Endothelial cell of umbilical vein (primary cell): Measurements from ENCODE around the gene MMP26. TPM values are rescaled to one million over a fixed set of nuclear protein-coding genes. Genes with fewer than 3 reads are reported as not detected.

Source experiments
- BruUV-seq: library from RNA; stranded (reverse); fragments of 400-500 nt; replicated peaks from 2 replicates; lab custom pipeline; 2021; lab: Mats Ljungman, UMichigan
- CTCF ChIA-PET: fragments of 300-600, 350-600 bp; sonication (Branson Sonifier 250); formaldehyde crosslinking; loops from one replicate; lab custom pipeline; 2021; ENCODE audit warnings: antibody characterized with exemption, inconsistent platforms; lab: Charles Lee
- POLR2A ChIA-PET: fragments of 300-600, 350-600 bp; sonication (Branson Sonifier 250); formaldehyde crosslinking; loops from one replicate; lab custom pipeline; 2021; ENCODE audit warnings: antibody characterized with exemption, inconsistent platforms; lab: Charles Lee
- DNase-seq: peaks from one replicate; pipeline ENCODE4 v3.0.0-alpha.2; 2011; ENCODE audit warnings: low read depth, low spot score
- FAIRE-seq: peaks from 2 replicates; lab custom pipeline; 2011; peaks lifted over from hg19 to GRCh38; lab: Jason Lieb, UNC
- H2AFZ ChIP-seq: 2 replicates; pipeline ENCODE4 v1.6.0; 2012; ENCODE audit warnings: low read depth, low read length, control low read depth, inconsistent platforms
- H3K27ac ChIP-seq: 2 replicates; pipeline ENCODE4 v1.5.1; 2011; ENCODE audit warnings: low read depth, mild to moderate bottlenecking, control low read depth, low read length, moderate library complexity; ENCODE audit not compliant: insufficient read depth
- H3K27me3 ChIP-seq, 2 experiments: 2 replicates each; pipeline versions ENCODE4 v1.6.0 to v1.6.1; 2011; ENCODE audit warnings: low read length in 2 of 2, mixed read lengths in 1 of 2; ENCODE audit not compliant: control insufficient read depth in 2 of 2, insufficient read depth in 2 of 2
- H3K36me3 ChIP-seq, 2 experiments: 2 replicates in 1 of 2; 3 replicates in 1 of 2; pipeline ENCODE4 v1.5.1; 2011; ENCODE audit warnings: low read length in 2 of 2, mild to moderate bottlenecking in 1 of 2, moderate library complexity in 1 of 2; ENCODE audit not compliant: control insufficient read depth in 2 of 2, insufficient read depth in 2 of 2; ENCODE audit errors: extremely low read depth in 1 of 2
- H3K4me1 ChIP-seq: 3 replicates; pipeline ENCODE4 v1.5.1; 2011; ENCODE audit warnings: mild to moderate bottlenecking, low read length; ENCODE audit not compliant: control insufficient read depth, insufficient read depth; ENCODE audit errors: extremely low read depth
- H3K4me2 ChIP-seq: 2 replicates; pipeline ENCODE4 v1.6.1; 2011; ENCODE audit warnings: low read length, control low read depth, mixed read lengths; ENCODE audit not compliant: insufficient read depth
- H3K4me3 ChIP-seq, 3 experiments: fragments of 200-600 bp in 1 of 3; sonication (generic), shearing (Covaris generic) in 1 of 3; replicated peaks in 1 of 3; 2 replicates each; pipeline ENCODE4 v1.5.1; 2011 to 2016; ENCODE audit warnings: control low read depth in 3 of 3, low read length in 3 of 3, mild to moderate bottlenecking in 2 of 3, inconsistent platforms in 1 of 3, low read depth in 1 of 3, moderate library complexity in 1 of 3; ENCODE audit not compliant: insufficient read depth in 1 of 3
- H3K79me2 ChIP-seq: 2 replicates; pipeline ENCODE4 v1.6.0; 2012; ENCODE audit warnings: low read length, inconsistent platforms; ENCODE audit not compliant: control insufficient read depth, insufficient read depth
- H3K9ac ChIP-seq: replicated peaks from 2 replicates; pipeline ENCODE3; 2011; ENCODE audit warnings: low read length, control low read depth; ENCODE audit not compliant: insufficient read depth; ENCODE audit errors: extremely low read depth
- H3K9me1 ChIP-seq: replicated peaks from 3 replicates; pipeline ENCODE4 v1.6.0; 2011; ENCODE audit warnings: mild to moderate bottlenecking, low read length; ENCODE audit not compliant: control insufficient read depth, insufficient read depth; ENCODE audit errors: extremely low read depth
- H3K9me3 ChIP-seq: replicated peaks from 2 replicates; pipeline ENCODE4 v1.5.1; 2012; ENCODE audit warnings: low read length, inconsistent platforms; ENCODE audit not compliant: control insufficient read depth, insufficient read depth
- H4K20me1 ChIP-seq: replicated peaks from 2 replicates; pipeline ENCODE3; 2011; ENCODE audit warnings: mild to moderate bottlenecking, low read length; ENCODE audit not compliant: control insufficient read depth, insufficient read depth; ENCODE audit errors: extremely low read depth
- EZH2 ChIP-seq: IDR thresholded peaks from 2 replicates; pipeline ENCODE4 v1.6.1; 2012; ENCODE audit warnings: borderline replicate concordance, low read depth, mild to moderate bottlenecking, moderate library complexity, low read length, inconsistent platforms; ENCODE audit not compliant: severe bottlenecking
- GATA2 ChIP-seq: IDR thresholded peaks from 2 replicates; pipeline ENCODE4 v1.7.0; 2011; ENCODE audit warnings: low read depth, mild to moderate bottlenecking, moderate library complexity, mixed read lengths, low read length; ENCODE audit not compliant: insufficient read length, insufficient read depth
- JUN ChIP-seq: IDR thresholded peaks from 2 replicates; pipeline ENCODE4 v1.6.1; 2011; ENCODE audit warnings: borderline replicate concordance, low read depth; ENCODE audit not compliant: insufficient read length, insufficient read depth
- MYC ChIP-seq: IDR thresholded peaks from one replicate; pipeline ENCODE4 v1.6.1; 2011; ENCODE audit warnings: mild to moderate bottlenecking, low read depth, low read length
- POLR2AphosphoS5 ChIP-seq: IDR thresholded peaks from 2 replicates; pipeline ENCODE4 v1.6.1; 2012; ENCODE audit warnings: low read depth, mild to moderate bottlenecking, control low read depth, low read length, moderate library complexity; ENCODE audit not compliant: insufficient read depth
- dilution Hi-C: fragments of 300-500 bp; cut with MboI; formaldehyde crosslinking; loops from one replicate; pipeline ENCODE4 v1.15.0; 2019; ENCODE audit warnings: low sequenced_read_pairs; ENCODE audit not compliant: extremely low pct_ligation_motif_present
- intact Hi-C: fragments of 100-400 bp; cut with micrococcal nuclease; formaldehyde crosslinking; loops from one replicate; pipeline ENCODE4 v1.10.0; 2022
- polyA plus RNA-seq, 4 experiments: library from polyadenylated mRNA; depleted of rRNA in 3 of 4; stranded (reverse) in 3 of 4; unstranded in 1 of 4; fragments of >200 nt; gene quantifications; 2 replicates each; pipeline versions ENCODE4 v1.2.1 to v1.2.3, GENCODE V29; 2011 to 2012; ENCODE audit warnings: missing spikeins in 1 of 4
- total RNA-seq: library from RNA; stranded (reverse); gene quantifications from 2 replicates; pipeline ENCODE4 v1.2.3, GENCODE V29; 2021
- TF ChIP-seq, protein P1 (sequence below): IDR thresholded peaks from 2 replicates; pipeline ENCODE4 v1.6.1; 2011; ENCODE audit not compliant: insufficient read depth, insufficient read length
- TF ChIP-seq, protein P2 (sequence below), 2 donors: IDR thresholded peaks; 1 replicate in 1 of 2; 2 replicates in 1 of 2; pipeline ENCODE4 v1.5.1; 2011; ENCODE audit warnings: low read length in 2 of 2, mild to moderate bottlenecking in 2 of 2, moderate library complexity in 2 of 2, control low read depth in 1 of 2, inconsistent platforms in 1 of 2, low read depth in 1 of 2; ENCODE audit not compliant: insufficient read depth in 1 of 2; ENCODE audit errors: extremely low read depth in 1 of 2

MMP26 gene
- total and polyA plus RNA-seq, 2 donors (not counting 3 experiments of a cell fraction or from before 2014, with no cell fraction given): not detected

DNA sequence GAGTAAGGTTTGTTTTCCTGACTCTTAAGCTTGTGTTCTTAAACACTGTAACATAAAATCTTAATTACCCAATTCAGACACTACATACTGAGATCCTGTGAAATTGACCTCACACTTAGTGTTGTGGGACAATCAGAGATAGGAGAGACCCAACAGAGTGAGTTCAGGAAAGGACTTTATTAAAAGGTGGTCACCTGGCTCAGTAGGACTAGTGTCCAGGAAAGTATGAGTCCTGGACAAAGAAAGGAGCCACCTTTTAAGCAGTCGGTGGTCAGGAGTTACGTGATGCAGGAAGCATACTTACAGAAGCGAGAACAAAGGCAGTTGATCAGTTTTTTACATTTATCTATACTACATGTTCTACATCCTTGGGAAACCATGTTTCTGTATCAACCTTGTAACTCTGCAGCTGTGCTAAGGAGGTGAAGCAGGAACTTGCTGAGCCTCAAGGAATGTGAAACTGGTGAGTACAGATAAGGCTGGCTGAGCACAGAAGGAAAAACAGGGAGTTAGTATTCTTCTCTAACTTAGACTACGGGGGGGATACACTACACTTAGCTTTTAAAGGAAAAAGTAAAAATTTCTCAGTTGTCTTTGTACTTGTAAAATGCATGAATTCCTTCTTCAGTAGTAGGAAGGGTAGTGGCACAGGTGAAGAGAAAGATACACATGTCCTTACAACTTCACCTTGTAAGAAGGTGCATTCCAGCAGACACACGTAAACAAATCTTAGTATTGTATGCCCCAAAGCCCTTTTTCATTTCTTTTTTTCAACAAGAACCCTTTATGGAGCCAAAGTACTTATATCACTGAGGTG, 45.7 kb upstream of the MMP26 start:
- DNase-seq (no peak), FAIRE-seq (no peak)
- Histone ChIP-seq H3K9ac (no peak overlapping the region), H3K27ac (no peak overlapping the region), H3K4me1 (no peaks in the 10 kb centered on the region), H3K79me2 (no peaks in the 10 kb centered on the region), H3K9me3 (no peaks in the 10 kb centered on the region), H3K4me3 (no peak overlapping the region), H3K4me2 (no peak overlapping the region), H3K36me3 (no peaks in the 10 kb centered on the region), H2AFZ (no peak overlapping the region), H3K27me3 (no peaks in the 10 kb centered on the region), H4K20me1 (no peaks in the 10 kb centered on the region), H3K9me1 (no peaks in the 10 kb centered on the region)
- CTCF ChIA-PET: no interaction called here
- no TSS peak for BruUV-seq
- intact Hi-C loops: no loop called here
- POLR2A ChIA-PET: no interaction called here
- dilution Hi-C loops: no loop called here
- TF ChIP-seq MYC (no peak), JUN (no peak), EZH2 (no peak), GATA2 (no peak)

DNA sequence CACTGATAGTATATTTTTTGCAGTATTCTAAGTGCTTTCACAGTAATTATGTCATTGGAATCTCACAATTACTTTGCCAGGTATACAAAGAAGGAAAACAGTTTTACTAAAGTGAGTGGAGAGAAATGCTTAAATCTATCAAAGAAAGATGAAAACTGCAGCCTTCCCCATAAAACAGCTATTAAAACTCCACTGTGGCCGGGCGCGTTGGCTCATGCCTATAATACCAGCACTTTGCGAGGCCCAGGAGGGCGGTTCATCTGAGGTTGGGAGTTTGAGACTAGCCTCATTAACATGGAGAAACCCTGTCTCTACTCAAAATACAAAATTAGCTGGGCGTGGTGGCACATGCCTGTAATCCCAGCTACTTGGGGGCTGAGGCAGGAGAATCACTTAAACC, 41.7 kb upstream of the MMP26 start:
- H3K4me1 ChIP-seq: no peaks in the 10 kb centered on the region
- no peaks in the 10 kb centered on the region for H4K20me1 ChIP-seq
- FAIRE-seq: no peak
- no TSS peak for BruUV-seq
- H3K9ac ChIP-seq: no peak overlapping the region
- dilution Hi-C loops: no loop called here
- no peak overlapping the region for H2AFZ ChIP-seq
- H3K4me3 ChIP-seq: no peak overlapping the region
- H3K27ac ChIP-seq: no peak overlapping the region
- no peaks in the 10 kb centered on the region for H3K9me1 ChIP-seq
- ChIA-PET CTCF (no interaction called here), POLR2A (no interaction called here)
- no peak overlapping the region for H3K4me2 ChIP-seq
- DNase-seq: no peak
- no peaks in the 10 kb centered on the region for H3K36me3 ChIP-seq
- no peak for TF ChIP-seq POLR2AphosphoS5
- TF ChIP-seq, protein P1, sequence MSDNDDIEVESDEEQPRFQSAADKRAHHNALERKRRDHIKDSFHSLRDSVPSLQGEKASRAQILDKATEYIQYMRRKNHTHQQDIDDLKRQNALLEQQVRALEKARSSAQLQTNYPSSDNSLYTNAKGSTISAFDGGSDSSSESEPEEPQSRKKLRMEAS: no peak
- TF ChIP-seq, protein P2, sequence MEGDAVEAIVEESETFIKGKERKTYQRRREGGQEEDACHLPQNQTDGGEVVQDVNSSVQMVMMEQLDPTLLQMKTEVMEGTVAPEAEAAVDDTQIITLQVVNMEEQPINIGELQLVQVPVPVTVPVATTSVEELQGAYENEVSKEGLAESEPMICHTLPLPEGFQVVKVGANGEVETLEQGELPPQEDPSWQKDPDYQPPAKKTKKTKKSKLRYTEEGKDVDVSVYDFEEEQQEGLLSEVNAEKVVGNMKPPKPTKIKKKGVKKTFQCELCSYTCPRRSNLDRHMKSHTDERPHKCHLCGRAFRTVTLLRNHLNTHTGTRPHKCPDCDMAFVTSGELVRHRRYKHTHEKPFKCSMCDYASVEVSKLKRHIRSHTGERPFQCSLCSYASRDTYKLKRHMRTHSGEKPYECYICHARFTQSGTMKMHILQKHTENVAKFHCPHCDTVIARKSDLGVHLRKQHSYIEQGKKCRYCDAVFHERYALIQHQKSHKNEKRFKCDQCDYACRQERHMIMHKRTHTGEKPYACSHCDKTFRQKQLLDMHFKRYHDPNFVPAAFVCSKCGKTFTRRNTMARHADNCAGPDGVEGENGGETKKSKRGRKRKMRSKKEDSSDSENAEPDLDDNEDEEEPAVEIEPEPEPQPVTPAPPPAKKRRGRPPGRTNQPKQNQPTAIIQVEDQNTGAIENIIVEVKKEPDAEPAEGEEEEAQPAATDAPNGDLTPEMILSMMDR (IDR thresholded peaks at IDR 0.05; ENCODE audit: extremely low read depth in 1 of 2, insufficient read depth in 1 of 2, low read depth in 1 of 2, low read length in 2 of 2): no peak
- no peaks in the 10 kb centered on the region for H3K27me3 ChIP-seq
- H3K9me3 ChIP-seq: no peaks in the 10 kb centered on the region
- H3K79me2 ChIP-seq: no peaks in the 10 kb centered on the region
- intact Hi-C loops: no loop called here
